Esophagus squamous epithelium (tissue), 5 donors: ENCODE results near the gene SH3BP2. TPM values are rescaled to one million over a fixed set of nuclear protein-coding genes. Genes with fewer than 3 reads are reported as not detected.

Source experiments
- DNase-seq: peaks from one replicate; lab custom pipeline; 2025; lab: John Stamatoyannopoulos, UW
- H3K27ac ChIP-seq, 4 donors: fragments of 200-600 bp; sonication (generic); one replicate each; pipeline ENCODE4 v1.5.1; 2016 to 2019; ENCODE audit warnings: mild to moderate bottlenecking in 1 of 4
- H3K27me3 ChIP-seq, 4 donors: fragments of 200-600 bp; sonication (generic); 1 replicate in 3 of 4; 2 replicates in 1 of 4; pipeline versions ENCODE4 v1.5.1 to v1.6.0; 2017 to 2021; ENCODE audit warnings: antibody characterized with exemption in 1 of 4
- H3K36me3 ChIP-seq, 3 donors: fragments of 200-600 bp; sonication (generic); one replicate each; pipeline ENCODE4 v1.5.1; 2016 to 2019
- H3K4me1 ChIP-seq, 3 donors: fragments of 200-600 bp; sonication (generic); one replicate each; pipeline ENCODE4 v1.5.1; 2017 to 2019
- H3K4me3 ChIP-seq, 4 donors: fragments of 200-600 bp; sonication (generic); 1 replicate in 3 of 4; 2 replicates in 1 of 4; pipeline ENCODE4 v1.5.1; 2016 to 2019; ENCODE audit warnings: mild to moderate bottlenecking in 2 of 4, moderate library complexity in 1 of 4
- H3K9me3 ChIP-seq, 3 donors: fragments of 200-600 bp; sonication (generic); one replicate each; pipeline ENCODE4 v1.5.1; 2016 to 2019
- POLR2A ChIP-seq, 4 donors: fragments of 450-650 bp; IDR thresholded peaks; one replicate each; pipeline ENCODE4 v1.6.1; 2017; ENCODE audit warnings: antibody characterized with exemption in 4 of 4, mild to moderate bottlenecking in 4 of 4, moderate library complexity in 3 of 4
- WGBS, 2 donors: methylation state at CpG; one replicate each; pipeline ENCODE4 v1.1.5; 2018; 5-methylcytosine and 5-hydroxymethylcytosine counted together
- intact Hi-C: fragments of 100-400 bp; cut with DNase I; formaldehyde crosslinking; loops from one replicate; pipeline ENCODE4 v1.15.0; 2022
- total RNA-seq, 4 donors: library from RNA; depleted of rRNA; stranded (reverse); fragments of >200 nt; gene quantifications; one replicate each; pipeline ENCODE4 v1.1.0, GENCODE V29; 2016
- TF ChIP-seq, protein P1 (sequence below), 6 experiments: fragments of 450-650 bp in 4 of 6; fragments of 200-600 bp in 2 of 6; sonication (generic) in 2 of 6; IDR thresholded peaks; one replicate each; pipeline ENCODE4 v1.5.1; 2016 to 2019; ENCODE audit warnings: antibody characterized with exemption in 6 of 6, mild to moderate bottlenecking in 4 of 6, moderate library complexity in 4 of 6
- donor health status: DM: yes; HTN: yes; CAD: no.

The SH3BP2 gene
- total RNA-seq, 4 donors from 2014 or later, result 13.5 to 36.8 (median 34.0) TPM

DNA sequence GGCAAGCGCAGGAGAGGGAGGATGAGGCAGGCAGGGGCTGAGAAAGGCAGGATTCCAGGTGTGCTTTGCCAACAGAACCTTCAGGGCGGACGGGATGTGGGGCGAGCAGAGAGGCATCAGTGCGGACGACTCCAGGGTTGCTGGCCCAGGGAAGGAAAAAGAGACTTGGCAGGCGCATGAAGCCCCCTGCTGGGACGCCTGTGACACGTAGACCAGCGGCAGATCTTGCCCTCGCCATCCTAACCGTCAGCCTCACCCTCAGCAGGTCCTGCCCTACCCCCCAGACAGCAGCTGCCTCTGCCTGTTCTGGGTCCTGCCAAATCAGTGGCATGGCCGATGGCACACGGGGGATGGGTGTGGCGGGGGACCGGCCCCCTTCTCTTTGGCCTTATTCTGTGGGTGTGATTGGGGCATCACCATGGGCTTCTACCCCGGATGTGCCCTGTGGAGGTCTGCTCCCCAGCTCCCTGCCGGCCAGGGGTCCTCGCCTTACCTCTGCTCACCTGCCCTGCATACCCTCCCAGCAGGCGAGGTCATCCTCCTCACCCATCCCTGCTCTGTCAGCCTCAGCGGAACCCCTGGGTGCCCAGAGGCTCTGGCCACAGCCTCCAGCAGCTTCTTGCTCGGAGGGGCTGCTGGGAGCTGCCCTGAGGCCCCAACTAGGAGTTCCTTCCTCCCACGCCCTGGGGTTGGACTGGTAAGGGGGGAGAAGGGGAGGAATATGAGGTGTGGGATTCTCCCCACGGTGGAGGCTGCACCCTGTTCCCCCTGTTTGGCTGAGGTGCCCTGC is 2.9 kb upstream of the SH3BP2 start:
- intact Hi-C loops, result no loop called here
- no peak for DNase-seq
- Histone ChIP-seq H3K36me3 (no peaks in the 10 kb centered on the region), H3K4me1 (peaks cover 39 to 72% (median 44%) of the 10 kb centered on the region in 3 donors), H3K4me3 (no peak overlapping the region), H3K27me3 (no peaks in the 10 kb centered on the region), H3K9me3 (no peaks in the 10 kb centered on the region), H3K27ac (no peak overlapping the region)
- WGBS, 2 donors, result 84 to 85% methylated on average over 12 of the region's 24 CpGs
- TF ChIP-seq, protein P1, sequence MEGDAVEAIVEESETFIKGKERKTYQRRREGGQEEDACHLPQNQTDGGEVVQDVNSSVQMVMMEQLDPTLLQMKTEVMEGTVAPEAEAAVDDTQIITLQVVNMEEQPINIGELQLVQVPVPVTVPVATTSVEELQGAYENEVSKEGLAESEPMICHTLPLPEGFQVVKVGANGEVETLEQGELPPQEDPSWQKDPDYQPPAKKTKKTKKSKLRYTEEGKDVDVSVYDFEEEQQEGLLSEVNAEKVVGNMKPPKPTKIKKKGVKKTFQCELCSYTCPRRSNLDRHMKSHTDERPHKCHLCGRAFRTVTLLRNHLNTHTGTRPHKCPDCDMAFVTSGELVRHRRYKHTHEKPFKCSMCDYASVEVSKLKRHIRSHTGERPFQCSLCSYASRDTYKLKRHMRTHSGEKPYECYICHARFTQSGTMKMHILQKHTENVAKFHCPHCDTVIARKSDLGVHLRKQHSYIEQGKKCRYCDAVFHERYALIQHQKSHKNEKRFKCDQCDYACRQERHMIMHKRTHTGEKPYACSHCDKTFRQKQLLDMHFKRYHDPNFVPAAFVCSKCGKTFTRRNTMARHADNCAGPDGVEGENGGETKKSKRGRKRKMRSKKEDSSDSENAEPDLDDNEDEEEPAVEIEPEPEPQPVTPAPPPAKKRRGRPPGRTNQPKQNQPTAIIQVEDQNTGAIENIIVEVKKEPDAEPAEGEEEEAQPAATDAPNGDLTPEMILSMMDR (IDR thresholded peaks at IDR 0.05), result no peak
- TF ChIP-seq POLR2A (IDR thresholded peaks at IDR 0.05), result no peak

DNA sequence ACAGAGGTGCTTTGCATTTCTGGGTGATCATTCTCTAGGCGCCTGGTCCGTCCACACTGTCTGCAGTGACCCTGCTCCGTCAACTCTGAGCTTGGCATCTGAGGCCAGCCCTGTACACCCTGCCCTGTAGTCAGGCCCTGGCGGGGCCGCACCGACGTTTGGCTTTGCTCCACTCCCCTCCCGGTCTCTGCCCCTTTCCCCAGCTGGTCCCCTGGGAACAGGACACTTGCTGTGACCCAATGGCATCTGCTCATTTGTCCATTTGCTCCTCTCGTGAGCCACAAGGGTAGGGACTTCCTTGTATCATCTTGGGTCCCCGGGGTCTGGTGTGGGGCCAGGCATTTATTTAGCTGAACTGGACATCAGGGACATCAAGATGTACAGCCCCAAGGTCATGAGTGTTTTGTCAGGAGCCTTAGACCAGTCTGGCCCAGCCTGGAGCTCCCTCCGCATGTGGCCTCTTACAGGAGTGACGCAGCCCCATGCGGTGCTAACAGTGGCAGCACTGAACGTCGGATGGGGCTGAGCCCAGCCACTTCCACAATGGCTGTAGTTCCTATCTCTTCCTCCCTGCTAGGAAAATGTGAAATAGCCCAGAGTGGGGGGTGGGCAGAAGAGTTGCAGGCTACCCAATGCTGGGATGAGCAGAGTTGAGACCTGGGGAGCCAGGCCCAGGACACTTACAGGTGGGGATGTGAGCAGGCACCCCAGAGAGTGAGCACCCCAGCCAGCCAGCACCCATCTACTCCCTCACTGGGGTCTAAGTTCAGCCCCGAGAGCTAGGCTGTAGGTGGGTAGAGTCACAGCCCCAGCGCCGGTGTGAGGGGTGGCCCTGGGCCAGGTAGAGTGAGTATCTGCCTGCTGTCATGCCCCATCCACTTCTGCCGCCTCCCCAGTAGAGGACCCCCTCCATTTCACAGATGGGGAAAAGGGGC is 2.0 kb upstream of the SH3BP2 start:
- no peak for TF ChIP-seq POLR2A (IDR thresholded peaks at IDR 0.05)
- TF ChIP-seq, protein P1 (IDR thresholded peaks at IDR 0.05), result no peak

DNA sequence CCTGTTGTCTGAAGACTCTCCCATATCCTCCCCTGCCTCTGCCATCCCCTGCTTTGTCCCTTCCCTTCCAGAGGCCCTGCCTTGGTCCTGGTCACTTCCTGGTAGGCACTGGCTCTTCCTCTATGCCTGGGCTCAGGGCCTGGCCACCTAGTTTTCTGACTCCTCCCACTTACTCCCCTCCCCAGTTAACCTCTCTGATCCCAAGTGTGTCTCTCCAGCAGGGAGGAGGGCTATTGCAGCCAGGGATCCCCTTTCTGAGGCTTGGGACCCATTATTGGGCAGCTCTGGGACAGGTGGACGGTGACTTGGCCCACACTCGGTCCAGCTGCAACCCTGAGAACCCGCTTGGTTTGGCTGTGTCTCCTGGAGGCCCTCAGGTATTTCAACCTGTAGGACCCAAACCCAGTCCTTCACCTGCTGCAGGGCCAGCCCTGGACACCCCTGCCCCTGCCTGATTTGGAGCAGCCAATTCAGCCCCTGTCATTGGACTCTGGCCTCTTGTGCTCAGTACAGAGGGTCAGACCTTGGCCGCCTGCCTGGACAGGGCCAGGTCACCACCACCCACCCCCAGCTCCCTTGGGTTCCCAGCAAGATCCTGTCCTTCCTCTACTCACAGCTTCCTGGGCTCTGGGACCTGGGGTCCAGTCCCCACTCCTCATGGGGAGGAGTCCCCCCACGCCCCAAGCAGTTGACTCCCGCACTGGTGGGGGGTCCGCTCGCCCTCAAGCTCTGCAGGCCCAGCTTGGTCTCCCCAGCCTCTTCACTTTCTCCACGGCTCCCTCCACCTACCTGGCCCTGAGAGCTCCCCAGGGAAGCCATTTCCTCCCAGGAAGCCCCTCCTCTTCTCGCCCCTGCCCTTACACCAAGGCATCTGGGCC is 1.1 kb upstream of the SH3BP2 start:
- TF ChIP-seq POLR2A (IDR thresholded peaks at IDR 0.05), result no peak
- intact Hi-C loops, result no loop called here
- DNase-seq, result no peak
- Histone ChIP-seq H3K27ac (peak overlapping the region in 3 of 4 donors; percentile 50 to 87 (median 58)), H3K4me3 (no peak overlapping the region), H3K27me3 (no peaks in the 10 kb centered on the region), H3K4me1 (peaks cover 57 to 80% (median 60%) of the 10 kb centered on the region in 3 donors), H3K36me3 (no peaks in the 10 kb centered on the region), H3K9me3 (no peaks in the 10 kb centered on the region)
- 98 to 100% methylated on average over 5 to 6 of the region's 10 CpGs for WGBS, 2 donors

More for the DNA sequence above, 2.0 kb upstream of the SH3BP2 start:
- H3K4me1 ChIP-seq, result peaks cover 48 to 80% (median 53%) of the 10 kb centered on the region in 3 donors
- peak overlapping the region in 3 of 4 donors; percentile 4 to 87 (median 58) for H3K27ac ChIP-seq
- H3K4me3 ChIP-seq, result no peak overlapping the region
- H3K9me3 ChIP-seq, result no peaks in the 10 kb centered on the region
- H3K27me3 ChIP-seq, result no peaks in the 10 kb centered on the region
- no peak for DNase-seq
- WGBS, 2 donors, result 60 to 65% methylated on average over 11 to 14 of the region's 19 CpGs
- H3K36me3 ChIP-seq, result no peaks in the 10 kb centered on the region
- intact Hi-C loops, result no loop called here

DNA sequence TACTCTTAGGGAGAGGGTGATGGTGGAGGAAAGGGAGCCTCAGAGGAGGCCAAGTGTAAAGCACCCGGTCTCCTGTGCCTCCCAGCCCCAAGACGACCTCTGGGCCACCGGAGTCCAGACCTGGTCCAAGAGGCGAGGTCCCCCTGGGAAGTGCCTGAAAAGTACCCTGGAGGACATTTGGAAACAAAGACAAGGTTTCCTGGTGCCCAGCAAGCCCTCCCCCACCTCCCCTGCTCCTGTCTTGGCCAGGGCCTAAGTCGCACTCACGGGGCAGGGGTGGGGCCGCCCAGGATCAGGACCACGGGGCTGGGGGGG is 532 bp upstream of the SH3BP2 start:
- peak overlapping the region in 2 of 4 donors; percentile 59 to 82 for H3K4me3 ChIP-seq
- TF ChIP-seq, protein P1 (IDR thresholded peaks at IDR 0.05), result no peak
- no peak for TF ChIP-seq POLR2A (IDR thresholded peaks at IDR 0.05)
- WGBS, 2 donors, result no CpG with 5 or more reads among the region's 8 CpGs
- peaks cover 60 to 80% (median 61%) of the 10 kb centered on the region in 3 donors for H3K4me1 ChIP-seq
- peak overlapping the region; percentile 50 to 89 (median 87) for H3K27ac ChIP-seq
- H3K27me3 ChIP-seq, result no peaks in the 10 kb centered on the region
- DNase-seq, result no peak
- no peaks in the 10 kb centered on the region for H3K36me3 ChIP-seq
- no peaks in the 10 kb centered on the region for H3K9me3 ChIP-seq
- intact Hi-C loops, result no loop called here
